ENCODE results near the gene NHSL1.

DNA sequence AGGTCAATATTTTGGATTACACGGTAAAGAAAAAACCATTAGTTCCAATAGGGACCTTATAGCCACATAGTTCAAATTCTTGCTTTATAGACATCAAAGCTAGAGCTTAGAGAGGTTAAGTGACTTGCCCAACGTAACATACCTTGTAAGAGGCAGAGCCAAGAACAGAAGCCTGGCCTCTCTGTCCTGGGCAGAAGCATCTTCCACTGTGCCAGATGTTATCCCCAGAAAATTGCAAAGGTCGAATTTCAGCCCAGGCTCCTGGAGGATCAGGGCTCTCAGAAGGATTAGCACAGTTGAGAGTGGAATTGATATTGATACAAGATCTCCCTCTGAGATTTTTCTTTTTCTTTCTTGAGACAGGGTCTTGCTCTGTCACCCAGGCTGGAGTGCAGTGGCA is 115.5 kb downstream of the NHSL1 start:
- no peak for TF ChIP-seq EZH2 (IDR thresholded peaks at IDR 0.05; ENCODE audit: insufficient read depth, low read length)
- TF ChIP-seq, protein P1, sequence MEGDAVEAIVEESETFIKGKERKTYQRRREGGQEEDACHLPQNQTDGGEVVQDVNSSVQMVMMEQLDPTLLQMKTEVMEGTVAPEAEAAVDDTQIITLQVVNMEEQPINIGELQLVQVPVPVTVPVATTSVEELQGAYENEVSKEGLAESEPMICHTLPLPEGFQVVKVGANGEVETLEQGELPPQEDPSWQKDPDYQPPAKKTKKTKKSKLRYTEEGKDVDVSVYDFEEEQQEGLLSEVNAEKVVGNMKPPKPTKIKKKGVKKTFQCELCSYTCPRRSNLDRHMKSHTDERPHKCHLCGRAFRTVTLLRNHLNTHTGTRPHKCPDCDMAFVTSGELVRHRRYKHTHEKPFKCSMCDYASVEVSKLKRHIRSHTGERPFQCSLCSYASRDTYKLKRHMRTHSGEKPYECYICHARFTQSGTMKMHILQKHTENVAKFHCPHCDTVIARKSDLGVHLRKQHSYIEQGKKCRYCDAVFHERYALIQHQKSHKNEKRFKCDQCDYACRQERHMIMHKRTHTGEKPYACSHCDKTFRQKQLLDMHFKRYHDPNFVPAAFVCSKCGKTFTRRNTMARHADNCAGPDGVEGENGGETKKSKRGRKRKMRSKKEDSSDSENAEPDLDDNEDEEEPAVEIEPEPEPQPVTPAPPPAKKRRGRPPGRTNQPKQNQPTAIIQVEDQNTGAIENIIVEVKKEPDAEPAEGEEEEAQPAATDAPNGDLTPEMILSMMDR (IDR thresholded peaks at IDR 0.05; ENCODE audit: insufficient read depth, low read depth, low read length), result no peak

Data from astrocyte (in vitro differentiated cells and primary cell).